ENCODE results near the gene RSPH9. TPM values are rescaled to one million over a fixed set of nuclear protein-coding genes. Genes with fewer than 3 reads are reported as not detected.

RSPH9 gene
- total RNA-seq (not detected), polyA plus RNA-seq (1 to 10 TPM in 1 of 2 donors, under 1 TPM in 1; 0.96 to 1.1 TPM), total RNA-seq (not detected)

- H3K9me3 Mint-ChIP-seq: peaks cover 0 to 2% (median 0%) of the 10 kb centered on the region in 11 donors
- intact Hi-C loops (cut with micrococcal nuclease): loop anchor here (1.0 to 2.0 kb wide), 4 partner anchors 9 to 36 kb away; partner anchors contain the start of genes GTPBP2 (in 2 of the 2) and MAD2L1BP (in 1 of the 2)
- peak within 1 kb of the TSS; percentile 26 to 79 (median 66) for H3K27ac Mint-ChIP-seq
- Histone ChIP-seq H3K4me3 (ENCODE audit: low read length) (peak within 1 kb of the TSS; percentile 52), H3K27ac (ENCODE audit: low read depth, low read length) (peak within 1 kb of the TSS; percentile 41), H3K4me1 (ENCODE audit: control insufficient read depth in 2 of 2, insufficient read depth in 2 of 2, low read length in 2 of 2) (no peaks in the 10 kb centered on the region), H3K27me3 (ENCODE audit: control insufficient read depth in 2 of 2, insufficient read depth in 2 of 2, low read length in 2 of 2) (no peaks in the 10 kb centered on the region), H3K9me3 (ENCODE audit: control insufficient read depth in 2 of 3, low read length in 3 of 3) (no peaks in the 10 kb centered on the region), H3K36me3 (ENCODE audit: control insufficient read depth in 2 of 3, insufficient read depth in 3 of 3, low read length in 3 of 3) (peaks cover 0 to 24% (median 5%) of the 10 kb centered on the region in 3 experiments)
- peak within 1 kb of the TSS; percentile 75 to 92 (median 86) for H3K4me3 Mint-ChIP-seq
- ChIA-PET POLR2A (interaction anchor here (0.6 to 1.3 kb wide), 4 partner anchors 9 to 439 kb away, joined by 3 to 4 read pairs (median 4); no protein-coding TSS in a partner anchor), CTCF (no interaction called here)
- peaks cover 12 to 34% (median 22%) of the 10 kb centered on the region in 7 donors for H3K4me1 Mint-ChIP-seq
- H3K27me3 Mint-ChIP-seq: no peaks in the 10 kb centered on the region
- H3K36me3 Mint-ChIP-seq: peaks cover 5 to 23% (median 18%) of the 10 kb centered on the region in 5 donors
- ATAC-seq (peak; percentile 86), DNase-seq (peak in 8 of 9 donors; percentile 35 to 70 (median 45))
Observed at GRCh38 chr6:43644940-43645612, at the start of gene RSPH9. Gene RSPH9, plus strand, starts transcription at chr6:43645036. Its CDS starts 63 bp downstream, at chr6:43645099.

GRCh38 chr6:43600595-43600994 lies 44.2 kb upstream of the RSPH9 start:
- H3K4me3 Mint-ChIP-seq: no peak overlapping the region
- DNase-seq: no peak
- Histone ChIP-seq H3K4me1 (ENCODE audit: control insufficient read depth in 2 of 2, insufficient read depth in 2 of 2, low read length in 2 of 2) (no peaks in the 10 kb centered on the region), H3K27me3 (ENCODE audit: control insufficient read depth in 2 of 2, insufficient read depth in 2 of 2, low read length in 2 of 2) (no peaks in the 10 kb centered on the region), H3K27ac (ENCODE audit: low read depth, low read length) (no peak overlapping the region), H3K9me3 (ENCODE audit: control insufficient read depth in 2 of 3, low read length in 3 of 3) (no peaks in the 10 kb centered on the region), H3K36me3 (ENCODE audit: control insufficient read depth in 2 of 3, insufficient read depth in 3 of 3, low read length in 3 of 3) (peaks cover 0 to 37% (median 5%) of the 10 kb centered on the region in 3 experiments), H3K4me3 (ENCODE audit: low read length) (no peak overlapping the region)
- H3K27ac Mint-ChIP-seq: no peak overlapping the region
- ChIA-PET POLR2A (interaction anchor here (0.6 kb wide), 1 partner anchor 135 kb away, joined by 3 read pairs; no protein-coding TSS in a partner anchor), CTCF (interaction anchor here (0.7 kb wide), 1 partner anchor 490 kb away, joined by 3 read pairs; no protein-coding TSS in a partner anchor)
- no peak for ATAC-seq
- peaks cover 0 to 7% (median 0%) of the 10 kb centered on the region in 7 donors for H3K4me1 Mint-ChIP-seq
- no peaks in the 10 kb centered on the region for H3K27me3 Mint-ChIP-seq
- peaks cover 8 to 39% (median 16%) of the 10 kb centered on the region in 5 donors for H3K36me3 Mint-ChIP-seq
- no peaks in the 10 kb centered on the region for H3K9me3 Mint-ChIP-seq
- intact Hi-C loops (cut with micrococcal nuclease): no loop called here

DNA sequence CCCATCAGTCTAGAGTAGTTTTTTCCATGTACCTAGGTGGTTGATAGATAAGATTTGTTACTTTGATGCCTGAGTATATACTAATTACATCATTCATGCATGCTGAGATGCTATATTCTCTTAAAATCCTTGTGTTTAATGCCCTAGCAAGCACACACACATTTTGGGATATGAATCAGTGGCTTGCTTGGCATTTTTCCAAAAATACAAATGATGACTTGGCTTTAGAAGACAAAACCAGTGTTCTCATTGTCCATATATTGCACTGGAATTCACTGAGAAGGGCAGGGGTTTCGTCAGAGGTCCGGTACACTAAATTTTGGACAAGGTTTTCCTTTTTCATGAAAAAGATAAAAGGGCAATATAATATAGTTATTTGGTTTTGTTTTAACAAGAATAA lies 40.7 kb upstream of the RSPH9 start:
- ATAC-seq: no peak
- Histone ChIP-seq H3K36me3 (ENCODE audit: control insufficient read depth in 2 of 3, insufficient read depth in 3 of 3, low read length in 3 of 3) (peaks cover 0 to 40% (median 5%) of the 10 kb centered on the region in 3 experiments), H3K27ac (ENCODE audit: low read depth, low read length) (no peak overlapping the region), H3K27me3 (ENCODE audit: control insufficient read depth in 2 of 2, insufficient read depth in 2 of 2, low read length in 2 of 2) (no peaks in the 10 kb centered on the region), H3K4me3 (ENCODE audit: low read length) (no peak overlapping the region), H3K4me1 (ENCODE audit: control insufficient read depth in 2 of 2, insufficient read depth in 2 of 2, low read length in 2 of 2) (no peaks in the 10 kb centered on the region), H3K9me3 (ENCODE audit: control insufficient read depth in 2 of 3, low read length in 3 of 3) (no peaks in the 10 kb centered on the region)
- no peaks in the 10 kb centered on the region for H3K27me3 Mint-ChIP-seq
- H3K9me3 Mint-ChIP-seq: no peaks in the 10 kb centered on the region
- no peak for DNase-seq
- H3K4me3 Mint-ChIP-seq: no peak overlapping the region
- peaks cover 8 to 31% (median 21%) of the 10 kb centered on the region in 5 donors for H3K36me3 Mint-ChIP-seq
- H3K27ac Mint-ChIP-seq: peak overlapping the region in 1 of 9 donors; percentile 36
- ChIA-PET POLR2A (interaction anchor here (0.9 kb wide), 1 partner anchor 25 kb away, joined by 3 read pairs; the partner anchor contains the start of gene GTPBP2), CTCF (no interaction called here)
- H3K4me1 Mint-ChIP-seq: peaks cover 0 to 14% (median 5%) of the 10 kb centered on the region in 7 donors
- intact Hi-C loops (cut with micrococcal nuclease): no loop called here

DNA sequence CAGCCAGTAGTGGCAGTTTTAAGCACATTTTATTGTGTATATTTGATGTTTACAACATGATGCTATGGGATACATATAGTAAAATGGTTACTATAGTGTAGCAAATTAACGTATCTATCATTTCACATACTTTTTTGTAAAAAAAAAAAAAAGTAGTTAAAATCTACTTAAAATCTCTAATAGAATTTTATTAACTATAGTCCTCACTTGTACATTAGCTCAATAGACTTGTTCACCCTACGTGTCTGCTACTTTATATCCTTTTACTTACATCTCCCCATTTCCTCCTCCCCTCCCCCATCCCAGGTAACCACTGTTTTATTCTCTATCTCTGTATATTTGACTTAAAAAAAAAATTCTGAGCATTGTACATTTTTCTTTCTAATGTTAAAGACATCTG lies 38.8 kb upstream of the RSPH9 start:
- Histone ChIP-seq H3K4me3 (ENCODE audit: low read length) (no peak overlapping the region), H3K27me3 (ENCODE audit: control insufficient read depth in 2 of 2, insufficient read depth in 2 of 2, low read length in 2 of 2) (no peaks in the 10 kb centered on the region), H3K4me1 (ENCODE audit: control insufficient read depth in 2 of 2, insufficient read depth in 2 of 2, low read length in 2 of 2) (no peaks in the 10 kb centered on the region), H3K36me3 (ENCODE audit: control insufficient read depth in 2 of 3, insufficient read depth in 3 of 3, low read length in 3 of 3) (peaks cover 2 to 40% (median 11%) of the 10 kb centered on the region in 3 experiments), H3K9me3 (ENCODE audit: control insufficient read depth in 2 of 3, low read length in 3 of 3) (no peaks in the 10 kb centered on the region), H3K27ac (ENCODE audit: low read depth, low read length) (no peak overlapping the region)
- H3K27ac Mint-ChIP-seq: no peak overlapping the region
- no peaks in the 10 kb centered on the region for H3K9me3 Mint-ChIP-seq
- ATAC-seq: no peak
- no peak overlapping the region for H3K4me3 Mint-ChIP-seq
- H3K4me1 Mint-ChIP-seq: peaks cover 0 to 14% (median 5%) of the 10 kb centered on the region in 7 donors
- ChIA-PET POLR2A (interaction anchor here (0.6 kb wide), 1 partner anchor 238 kb away, joined by 3 read pairs; no protein-coding TSS in a partner anchor), CTCF (interaction anchor here (0.6 to 0.7 kb wide), 2 partner anchors 17 to 33 kb away, joined by 3 read pairs; no protein-coding TSS in a partner anchor)
- intact Hi-C loops (cut with micrococcal nuclease): loop anchor here in 1 of 2 donors (5.0 kb wide), 1 partner anchor 151 kb away; no protein-coding TSS in a partner anchor
- peaks cover 12 to 28% (median 16%) of the 10 kb centered on the region in 5 donors for H3K36me3 Mint-ChIP-seq
- no peaks in the 10 kb centered on the region for H3K27me3 Mint-ChIP-seq
- no peak for DNase-seq

GRCh38 chr6:43608310-43608763 lies 36.5 kb upstream of the RSPH9 start:
- ATAC-seq (peak; percentile 57), DNase-seq (peak in 8 of 9 donors; percentile 12 to 49 (median 43))
- intact Hi-C loops (cut with micrococcal nuclease): loop anchor here (1.0 to 5.0 kb wide), 7 partner anchors 20 to 471 kb away; partner anchors contain the start of genes GTPBP2 (in 2 of the 2), MAD2L1BP (in 1 of the 2) and RSPH9 (in 1 of the 2)
- CTCF ChIA-PET: interaction anchor here (0.6 to 1.7 kb wide), 9 partner anchors 11 to 1040 kb away, joined by 3 to 7 read pairs (median 4); no protein-coding TSS in a partner anchor
- H3K36me3 Mint-ChIP-seq: peaks cover 7 to 21% (median 11%) of the 10 kb centered on the region in 5 donors
- no peak overlapping the region for H3K4me3 Mint-ChIP-seq
- Histone ChIP-seq H3K9me3 (ENCODE audit: control insufficient read depth in 2 of 3, low read length in 3 of 3) (no peaks in the 10 kb centered on the region), H3K27ac (ENCODE audit: low read depth, low read length) (no peak overlapping the region), H3K36me3 (ENCODE audit: control insufficient read depth in 2 of 3, insufficient read depth in 3 of 3, low read length in 3 of 3) (peaks cover 10 to 41% (median 13%) of the 10 kb centered on the region in 3 experiments), H3K4me3 (ENCODE audit: low read length) (no peak overlapping the region), H3K4me1 (ENCODE audit: control insufficient read depth in 2 of 2, insufficient read depth in 2 of 2, low read length in 2 of 2) (no peaks in the 10 kb centered on the region), H3K27me3 (ENCODE audit: control insufficient read depth in 2 of 2, insufficient read depth in 2 of 2, low read length in 2 of 2) (no peaks in the 10 kb centered on the region)
- H3K9me3 Mint-ChIP-seq: no peaks in the 10 kb centered on the region
- peak overlapping the region in 4 of 9 donors; percentile 0 to 16 (median 4) for H3K27ac Mint-ChIP-seq
- H3K27me3 Mint-ChIP-seq: no peaks in the 10 kb centered on the region
- POLR2A ChIA-PET: interaction anchor here (1.0 to 1.3 kb wide), 5 partner anchors 13 to 360 kb away, joined by 3 to 4 read pairs (median 3); partner anchors contain the start of genes MAD2L1BP, POLH and XPO5
- peaks cover 0 to 10% (median 5%) of the 10 kb centered on the region in 7 donors for H3K4me1 Mint-ChIP-seq

- peaks cover 15 to 42% (median 18%) of the 10 kb centered on the region in 3 experiments for H3K36me3 ChIP-seq (ENCODE audit: control insufficient read depth in 2 of 3, insufficient read depth in 3 of 3, low read length in 3 of 3)
- ATAC-seq (no peak), DNase-seq (no peak)
- POLR2A ChIA-PET: interaction anchor here (1.0 to 1.3 kb wide), 5 partner anchors 14 to 361 kb away, joined by 3 to 4 read pairs (median 3); partner anchors contain the start of genes MAD2L1BP, POLH and XPO5
- H3K9me3 ChIP-seq (ENCODE audit: control insufficient read depth in 2 of 3, low read length in 3 of 3): no peaks in the 10 kb centered on the region
- H3K9me3 Mint-ChIP-seq: no peaks in the 10 kb centered on the region
- CTCF ChIA-PET: interaction anchor here (0.6 to 1.7 kb wide), 8 partner anchors 12 to 1041 kb away, joined by 3 to 7 read pairs (median 4); no protein-coding TSS in a partner anchor
- no peak overlapping the region for H3K4me3 Mint-ChIP-seq
- H3K4me1 Mint-ChIP-seq: peaks cover 0 to 10% (median 5%) of the 10 kb centered on the region in 7 donors
- H3K27me3 ChIP-seq (ENCODE audit: control insufficient read depth in 2 of 2, insufficient read depth in 2 of 2, low read length in 2 of 2): no peaks in the 10 kb centered on the region
- intact Hi-C loops (cut with micrococcal nuclease): loop anchor here (1.0 to 5.0 kb wide), 7 partner anchors 20 to 470 kb away; partner anchors contain the start of genes GTPBP2 (in 2 of the 2), MAD2L1BP (in 1 of the 2) and RSPH9 (in 1 of the 2)
- no peaks in the 10 kb centered on the region for H3K4me1 ChIP-seq (ENCODE audit: control insufficient read depth in 2 of 2, insufficient read depth in 2 of 2, low read length in 2 of 2)
- no peaks in the 10 kb centered on the region for H3K27me3 Mint-ChIP-seq
- no peak overlapping the region for H3K4me3 ChIP-seq (ENCODE audit: low read length)
- peaks cover 9 to 20% (median 16%) of the 10 kb centered on the region in 5 donors for H3K36me3 Mint-ChIP-seq
- peak overlapping the region in 6 of 9 donors; percentile 6 to 65 (median 22) for H3K27ac Mint-ChIP-seq
- H3K27ac ChIP-seq (ENCODE audit: low read depth, low read length): no peak overlapping the region
Observed at GRCh38 chr6:43608807-43609206, 36.0 kb upstream of the RSPH9 start.

All from naive thymus-derived CD4-positive, alpha-beta T cell (primary cell).